BJ (cell line): ENCODE results near the gene KTI12. TPM values are rescaled to one million over a fixed set of nuclear protein-coding genes. Genes with fewer than 3 reads are reported as not detected.

Experiments
- CTCF ChIA-PET: fragments of 350-600 bp; formaldehyde crosslinking; extraction: SDS; loops from one replicate; lab custom pipeline; 2021; ENCODE audit warnings: antibody characterized with exemption, inconsistent platforms; lab: Yijun Ruan, JAX
- POLR2A ChIA-PET: fragments of 300-600 bp; sonication (Branson Sonifier 250); formaldehyde crosslinking; extraction: SDS; loops from one replicate; lab custom pipeline; 2021; ENCODE audit warnings: antibody characterized with exemption; lab: Charles Lee
- DNase-seq: peaks from one replicate; pipeline ENCODE4 v3.0.0-alpha.2; 2011; ENCODE audit warnings: low read depth
- H3K27me3 ChIP-seq: 2 replicates; pipeline ENCODE4 v1.6.0; 2011; ENCODE audit warnings: low read length; ENCODE audit not compliant: control insufficient read depth, insufficient read depth
- H3K36me3 ChIP-seq: 2 replicates; pipeline ENCODE4 v1.5.1; 2011; ENCODE audit warnings: low read length; ENCODE audit not compliant: control insufficient read depth, insufficient read depth
- H3K4me3 ChIP-seq: 2 replicates; pipeline ENCODE4 v1.5.1; 2011; ENCODE audit warnings: low read depth, mild to moderate bottlenecking, control low read depth, low read length
- CTCF ChIP-seq: IDR thresholded peaks from 2 replicates; pipeline ENCODE4 v1.5.1; 2011; ENCODE audit warnings: low read depth, mild to moderate bottlenecking, control low read depth, inconsistent platforms, low read length, moderate library complexity; ENCODE audit not compliant: insufficient read depth
- polyA plus RNA-seq: library from polyadenylated mRNA; depleted of rRNA; stranded (reverse); fragments of >200 nt; gene quantifications from 2 replicates; pipeline ENCODE4 v1.2.3, GENCODE V29; 2011

The KTI12 gene
- polyA plus RNA-seq, 1 experiment = 9.6 TPM

GRCh38 chr1:52003877-52004276, 29.7 kb downstream of the KTI12 start:
- DNase-seq = no peak
- Histone ChIP-seq H3K36me3 (no peaks in the 10 kb centered on the region), H3K27me3 (no peaks in the 10 kb centered on the region), H3K4me3 (no peak overlapping the region)
- ChIA-PET CTCF (interaction anchor here (0.6 to 3.1 kb wide), 3 partner anchors 70 to 209 kb away, joined by 3 to 39 read pairs (median 4); no protein-coding TSS in a partner anchor), POLR2A (no interaction called here)
- TF ChIP-seq CTCF = no peak

- Histone ChIP-seq H3K36me3 (no peaks in the 10 kb centered on the region), H3K27me3 (no peaks in the 10 kb centered on the region), H3K4me3 (no peak overlapping the region)
- peak; percentile 87 for TF ChIP-seq CTCF
- ChIA-PET CTCF (interaction anchor here (0.6 to 1.5 kb wide), 7 partner anchors 11 to 116 kb away, joined by 3 to 17 read pairs (median 4); partner anchors contain the start of gene RAB3B), POLR2A (no interaction called here)
- peak; percentile 63 for DNase-seq
Observed at GRCh38 chr1:52002038-52002917, 31.3 kb downstream of the KTI12 start.

- CTCF ChIA-PET = interaction anchor here (0.7 to 5.3 kb wide), 5 partner anchors 13 to 230 kb away, joined by 3 to 47 read pairs (median 4); no protein-coding TSS in a partner anchor
Observed at GRCh38 chr1:51998701-51999100, 34.9 kb downstream of the KTI12 start.

DNA sequence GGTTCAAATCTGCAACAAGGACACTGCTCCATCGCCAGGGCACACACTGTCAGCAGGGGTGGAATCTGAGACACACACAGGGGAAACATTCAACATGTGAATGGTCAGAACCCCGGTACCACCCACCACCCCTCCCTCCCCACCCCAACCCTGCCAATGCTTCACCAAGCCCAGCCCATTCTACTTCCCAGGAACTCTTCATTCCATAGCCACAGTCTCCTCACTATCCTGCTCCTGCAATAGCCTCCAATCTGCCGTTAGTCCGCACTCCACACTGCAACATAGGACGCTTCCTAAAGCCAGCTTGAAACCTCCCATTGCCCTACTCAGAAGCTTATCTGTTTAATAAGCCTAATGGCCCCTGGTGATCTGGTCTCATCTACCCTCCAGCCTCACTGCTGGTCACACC, 35.6 kb downstream of the KTI12 start:
- POLR2A ChIA-PET = no interaction called here
- CTCF ChIA-PET = interaction anchor here (0.7 to 5.3 kb wide), 7 partner anchors 10 to 229 kb away, joined by 3 to 47 read pairs (median 3); no protein-coding TSS in a partner anchor
- Histone ChIP-seq H3K27me3 (no peaks in the 10 kb centered on the region), H3K4me3 (no peak overlapping the region), H3K36me3 (no peaks in the 10 kb centered on the region)
- no peak for TF ChIP-seq CTCF
- no peak for DNase-seq

More at GRCh38 chr1:51998701-51999100, 34.9 kb downstream of the KTI12 start:
- Histone ChIP-seq H3K36me3 (no peaks in the 10 kb centered on the region), H3K27me3 (no peaks in the 10 kb centered on the region), H3K4me3 (no peak overlapping the region)
- POLR2A ChIA-PET = no interaction called here
- TF ChIP-seq CTCF = no peak
- no peak for DNase-seq

DNA sequence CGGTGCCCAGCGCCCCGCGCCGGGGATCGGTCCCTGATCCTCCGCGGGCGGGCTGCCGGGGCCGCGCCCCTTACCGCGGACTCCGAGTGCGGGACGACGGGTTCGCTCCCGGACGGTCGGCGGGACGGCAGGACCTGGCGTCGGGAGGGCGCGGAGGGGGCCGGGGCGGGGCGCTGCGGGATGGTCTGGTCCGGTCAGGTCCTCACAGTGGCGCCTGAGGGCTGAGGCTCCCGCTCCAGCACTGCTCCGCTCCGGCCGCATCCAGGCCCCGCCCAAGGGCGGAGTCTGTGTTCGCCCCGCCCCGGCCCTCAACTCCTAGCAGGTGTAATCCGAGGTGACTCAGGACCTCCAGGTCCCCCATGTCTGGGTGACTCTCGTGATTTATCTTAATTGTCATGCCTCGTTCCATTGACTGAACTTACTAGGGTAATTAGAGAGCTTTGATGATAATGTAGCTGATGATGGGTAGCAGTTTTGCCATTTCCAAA, 43.1 kb downstream of the KTI12 start, which contains the start of gene RAB3B:
Gene RAB3B (minus strand): TSS at position 223 of the 488 bp plus-strand sequence. CDS start 13,583 bp downstream, outside the sequence.
- H3K4me3 ChIP-seq = peak within 1 kb of the TSS; percentile 87
- DNase-seq = no peak
- ChIA-PET POLR2A (no interaction called here), CTCF (interaction anchor here (1.8 kb wide), 1 partner anchor 11 kb away, joined by 5 read pairs; no protein-coding TSS in a partner anchor)
- no peaks in the 10 kb centered on the region for H3K36me3 ChIP-seq
- TF ChIP-seq CTCF = no peak
- 0 out of 2 replicates have a peak, but pooled peaks cover 1% of the 10 kb centered on the region for H3K27me3 ChIP-seq
